Endothelial cell of umbilical vein (primary cell): ENCODE measurements around the gene FAM53B.

ENCODE experiments used
- CTCF ChIP-seq, 2 donors: IDR thresholded peaks; 1 replicate in 1 of 2; 2 replicates in 1 of 2; pipeline ENCODE4 v1.5.1; 2011; ENCODE audit warnings: low read length in 2 of 2, mild to moderate bottlenecking in 2 of 2, moderate library complexity in 2 of 2, control low read depth in 1 of 2, inconsistent platforms in 1 of 2, low read depth in 1 of 2; ENCODE audit not compliant: insufficient read depth in 1 of 2; ENCODE audit errors: extremely low read depth in 1 of 2
- EZH2 ChIP-seq: IDR thresholded peaks from 2 replicates; pipeline ENCODE4 v1.6.1; 2012; ENCODE audit warnings: borderline replicate concordance, low read depth, mild to moderate bottlenecking, moderate library complexity, low read length, inconsistent platforms; ENCODE audit not compliant: severe bottlenecking
- JUN ChIP-seq: IDR thresholded peaks from 2 replicates; pipeline ENCODE4 v1.6.1; 2011; ENCODE audit warnings: borderline replicate concordance, low read depth; ENCODE audit not compliant: insufficient read length, insufficient read depth
- MYC ChIP-seq: IDR thresholded peaks from one replicate; pipeline ENCODE4 v1.6.1; 2011; ENCODE audit warnings: mild to moderate bottlenecking, low read depth, low read length
- POLR2AphosphoS5 ChIP-seq: IDR thresholded peaks from 2 replicates; pipeline ENCODE4 v1.6.1; 2012; ENCODE audit warnings: low read depth, mild to moderate bottlenecking, control low read depth, low read length, moderate library complexity; ENCODE audit not compliant: insufficient read depth

- TF ChIP-seq JUN (no peak), POLR2AphosphoS5 (no peak), CTCF (IDR thresholded peaks at IDR 0.05; ENCODE audit: extremely low read depth in 1 of 2, insufficient read depth in 1 of 2, low read depth in 1 of 2, low read length in 2 of 2) (no peak), EZH2 (no peak), MYC (no peak)
Observed at GRCh38 chr10:124738441-124738840, 5.7 kb downstream of the FAM53B start.
